Ovary (tissue), 3 donors: ENCODE data around the gene AKR1C8.

Experiments
- POLR2A ChIP-seq: fragments of 450-650 bp; IDR thresholded peaks from one replicate; pipeline ENCODE4 v1.6.1; 2017; ENCODE audit warnings: antibody characterized with exemption, mild to moderate bottlenecking, moderate library complexity
- TF ChIP-seq, protein P1 (sequence below), 3 donors: fragments of 450-650 bp in 2 of 3; fragments of 200-600 bp in 1 of 3; IDR thresholded peaks; one replicate each; pipeline versions ENCODE4 v1.5.1 to v1.8.0; 2016 to 2022; ENCODE audit warnings: antibody characterized with exemption in 3 of 3, mild to moderate bottlenecking in 1 of 3
- donor health status: DM: no; HTN: no; CAD: no.

DNA sequence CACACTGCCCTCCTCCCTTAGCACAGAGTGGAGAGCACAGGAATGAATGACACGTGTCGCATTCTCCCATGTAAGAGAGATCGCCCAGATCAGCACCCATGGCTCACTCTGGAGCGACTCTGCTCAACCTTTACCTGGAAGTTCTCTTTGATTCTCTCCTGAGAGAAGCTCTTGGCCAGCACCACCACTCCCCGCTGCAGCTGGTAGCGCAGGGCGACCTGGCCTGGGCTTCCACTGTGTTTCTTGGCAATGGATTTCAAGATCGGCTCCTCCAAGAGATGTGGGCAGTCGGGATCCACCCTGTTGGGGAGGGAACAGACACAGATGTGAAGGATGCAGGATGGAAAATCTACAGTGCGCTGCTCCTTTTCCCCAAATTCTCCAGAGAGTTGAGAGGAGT, 27.4 kb downstream of the AKR1C8 start:
- TF ChIP-seq, protein P1, sequence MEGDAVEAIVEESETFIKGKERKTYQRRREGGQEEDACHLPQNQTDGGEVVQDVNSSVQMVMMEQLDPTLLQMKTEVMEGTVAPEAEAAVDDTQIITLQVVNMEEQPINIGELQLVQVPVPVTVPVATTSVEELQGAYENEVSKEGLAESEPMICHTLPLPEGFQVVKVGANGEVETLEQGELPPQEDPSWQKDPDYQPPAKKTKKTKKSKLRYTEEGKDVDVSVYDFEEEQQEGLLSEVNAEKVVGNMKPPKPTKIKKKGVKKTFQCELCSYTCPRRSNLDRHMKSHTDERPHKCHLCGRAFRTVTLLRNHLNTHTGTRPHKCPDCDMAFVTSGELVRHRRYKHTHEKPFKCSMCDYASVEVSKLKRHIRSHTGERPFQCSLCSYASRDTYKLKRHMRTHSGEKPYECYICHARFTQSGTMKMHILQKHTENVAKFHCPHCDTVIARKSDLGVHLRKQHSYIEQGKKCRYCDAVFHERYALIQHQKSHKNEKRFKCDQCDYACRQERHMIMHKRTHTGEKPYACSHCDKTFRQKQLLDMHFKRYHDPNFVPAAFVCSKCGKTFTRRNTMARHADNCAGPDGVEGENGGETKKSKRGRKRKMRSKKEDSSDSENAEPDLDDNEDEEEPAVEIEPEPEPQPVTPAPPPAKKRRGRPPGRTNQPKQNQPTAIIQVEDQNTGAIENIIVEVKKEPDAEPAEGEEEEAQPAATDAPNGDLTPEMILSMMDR (IDR thresholded peaks at IDR 0.05) = no peak
- TF ChIP-seq POLR2A = no peak
